ENCODE results near the gene KDM4B. TPM values are rescaled to one million over a fixed set of nuclear protein-coding genes. Genes with fewer than 3 reads are reported as not detected.
A peak's percentile ranks its signal among the peaks of the same experiment; 100 is the strongest.

KDM4B gene
- total and polyA plus RNA-seq, 10 of the 15 experiments (the other 5 are each of a cell fraction or from before 2014, with no cell fraction given) = 0.47 to 49.6 (median 16.2) TPM

- ChIA-PET CTCF (interaction anchor here (0.7 to 1.2 kb wide), 8 partner anchors 12 to 556 kb away, joined by 3 to 4 read pairs (median 3); no protein-coding TSS in a partner anchor), POLR2A (interaction anchor here (0.5 to 1.6 kb wide), 2 partner anchors 162 to 1336 kb away, joined by 4 to 6 read pairs; partner anchors contain the start of gene KDM4B), RAD21 (ENCODE audit: unreplicated experiment) (interaction anchor here (0.6 to 1.5 kb wide), 6 partner anchors 27 to 191 kb away, joined by 3 to 5 read pairs (median 4); partner anchors contain the start of gene KDM4B), SMC1A (ENCODE audit: uncharacterized antibody, unreplicated experiment) (no interaction called here)
- 1% methylated on average over 21 of the region's 21 CpGs for WGBS (ENCODE audit: insufficient coverage, insufficient replicate concordance, low lambda C conversion rate, missing lambda C conversion rate)
- H3K9ac ChIP-seq (ENCODE audit: control insufficient read depth, insufficient read depth, low read length) = peak overlapping the region; percentile 96
- peaks cover 60% of the 10 kb centered on the region for H3K4me1 ChIP-seq (ENCODE audit: control insufficient read depth, insufficient read depth, low read length)
- peak overlapping the region; percentile 100 for H3K27ac ChIP-seq (ENCODE audit: control insufficient read depth, insufficient read depth)
- H3K4me3 ChIP-seq = peak overlapping the region; percentile 72
- BruUV-seq (replicated peaks) = TSS peak; percentile 65
- intact Hi-C loops (cut with micrococcal nuclease; ENCODE audit: unreplicated experiment) = no loop called here
- H2AFZ ChIP-seq (ENCODE audit: control insufficient read depth, low read depth, low read length) = peak overlapping the region; percentile 65
- H3K4me2 ChIP-seq (ENCODE audit: control insufficient read depth, insufficient read depth) = peak overlapping the region; percentile 79
- in situ Hi-C loops (cut with MboI) = no loop called here
- peaks cover 8 to 12% of the 10 kb centered on the region in 2 experiments for H3K36me3 ChIP-seq (ENCODE audit: control insufficient read depth in 2 of 2, insufficient read depth in 2 of 2, low read length in 1 of 2)
- FAIRE-seq (peak; percentile 93), ATAC-seq (peak; percentile 73), DNase-seq (ENCODE audit: low read depth, low spot score) (peak; percentile 48)
- peaks cover 31% of the 10 kb centered on the region for H3K79me2 ChIP-seq (ENCODE audit: control insufficient read depth, insufficient read depth, low read length)
- no peaks in the 10 kb centered on the region for H3K27me3 ChIP-seq (replicated peaks in 1 of 2; ENCODE audit: control insufficient read depth in 2 of 2, insufficient read depth in 2 of 2, low read length in 1 of 2)
- no peaks in the 10 kb centered on the region for H4K20me1 ChIP-seq (ENCODE audit: control insufficient read depth, insufficient read depth)
- H3K9me3 ChIP-seq (replicated peaks; ENCODE audit: control insufficient read depth, insufficient read depth, low read length) = no peaks in the 10 kb centered on the region
- TF ChIP-seq SIN3A (IDR thresholded peaks at IDR 0.05; ENCODE audit: low read depth, low read length) (peak; percentile 75; the same call in 1 of the 2 replicates), EZH2 (IDR thresholded peaks at IDR 0.05; ENCODE audit: borderline replicate concordance, control insufficient read depth, low read depth, low read length) (no peak), PAX5 (IDR thresholded peaks at IDR 0.05; ENCODE audit: borderline replicate concordance, low read depth, low read length) (peak; percentile 78; the same call in 1 of the 2 replicates), SKIL (IDR thresholded peaks at IDR 0.05; ENCODE audit: low read depth, poor library complexity, severe bottlenecking) (no peak), CUX1 (IDR thresholded peaks at IDR 0.05; ENCODE audit: insufficient replicate concordance, low read depth, low read length) (no peak), CEBPZ (IDR thresholded peaks at IDR 0.05; ENCODE audit: low read depth, low read length) (no peak), MYC (IDR thresholded peaks at IDR 0.05; ENCODE audit: insufficient read depth, insufficient read length, insufficient replicate concordance, low read length, severe bottlenecking) (peak; percentile 59)
Observed at GRCh38 chr19:5131031-5131505, 162.2 kb downstream of the KDM4B start.

Data from GM12878 (cell line).